WTC11 (cell line): ENCODE results near the gene AK5.

ENCODE experiments used
- ATF3 ChIP-seq: sonication (generic); formaldehyde crosslinking; conservative IDR thresholded peaks from 2 replicates; pipeline ENCODE4 v1.8.1; 2022; ENCODE audit warnings: mild to moderate bottlenecking, missing genetic modification reagents
- MAX ChIP-seq: sonication (generic); formaldehyde crosslinking; IDR thresholded peaks from 2 replicates; pipeline ENCODE4 v1.8.0; 2022; ENCODE audit warnings: mild to moderate bottlenecking, missing genetic modification reagents
- NFE2L1 ChIP-seq: sonication (generic); formaldehyde crosslinking; IDR thresholded peaks from 2 replicates; pipeline ENCODE4 v1.8.1; 2023; ENCODE audit warnings: missing genetic modification reagents
- PREB ChIP-seq: sonication (generic); formaldehyde crosslinking; IDR thresholded peaks from 2 replicates; pipeline ENCODE4 v1.8.1; 2022; ENCODE audit warnings: mild to moderate bottlenecking, missing genetic modification reagents, moderate library complexity, borderline replicate concordance
- TF ChIP-seq, protein P1 (sequence below): fragments of 200-600 bp; IDR thresholded peaks from 2 replicates; pipeline ENCODE4 v1.8.0; 2022; ENCODE audit warnings: antibody characterized with exemption
- TF ChIP-seq, protein P2 (sequence below): sonication (generic); formaldehyde crosslinking; IDR thresholded peaks from 2 replicates; pipeline ENCODE4 v1.8.0; 2022; ENCODE audit warnings: mild to moderate bottlenecking, missing genetic modification reagents
- TF ChIP-seq, protein P3 (sequence below): sonication (generic); formaldehyde crosslinking; IDR thresholded peaks from 2 replicates; pipeline ENCODE4 v1.8.0; 2022; ENCODE audit warnings: mild to moderate bottlenecking, missing genetic modification reagents

- TF ChIP-seq, protein P1, sequence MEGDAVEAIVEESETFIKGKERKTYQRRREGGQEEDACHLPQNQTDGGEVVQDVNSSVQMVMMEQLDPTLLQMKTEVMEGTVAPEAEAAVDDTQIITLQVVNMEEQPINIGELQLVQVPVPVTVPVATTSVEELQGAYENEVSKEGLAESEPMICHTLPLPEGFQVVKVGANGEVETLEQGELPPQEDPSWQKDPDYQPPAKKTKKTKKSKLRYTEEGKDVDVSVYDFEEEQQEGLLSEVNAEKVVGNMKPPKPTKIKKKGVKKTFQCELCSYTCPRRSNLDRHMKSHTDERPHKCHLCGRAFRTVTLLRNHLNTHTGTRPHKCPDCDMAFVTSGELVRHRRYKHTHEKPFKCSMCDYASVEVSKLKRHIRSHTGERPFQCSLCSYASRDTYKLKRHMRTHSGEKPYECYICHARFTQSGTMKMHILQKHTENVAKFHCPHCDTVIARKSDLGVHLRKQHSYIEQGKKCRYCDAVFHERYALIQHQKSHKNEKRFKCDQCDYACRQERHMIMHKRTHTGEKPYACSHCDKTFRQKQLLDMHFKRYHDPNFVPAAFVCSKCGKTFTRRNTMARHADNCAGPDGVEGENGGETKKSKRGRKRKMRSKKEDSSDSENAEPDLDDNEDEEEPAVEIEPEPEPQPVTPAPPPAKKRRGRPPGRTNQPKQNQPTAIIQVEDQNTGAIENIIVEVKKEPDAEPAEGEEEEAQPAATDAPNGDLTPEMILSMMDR, result no peak
- TF ChIP-seq, protein P2, sequence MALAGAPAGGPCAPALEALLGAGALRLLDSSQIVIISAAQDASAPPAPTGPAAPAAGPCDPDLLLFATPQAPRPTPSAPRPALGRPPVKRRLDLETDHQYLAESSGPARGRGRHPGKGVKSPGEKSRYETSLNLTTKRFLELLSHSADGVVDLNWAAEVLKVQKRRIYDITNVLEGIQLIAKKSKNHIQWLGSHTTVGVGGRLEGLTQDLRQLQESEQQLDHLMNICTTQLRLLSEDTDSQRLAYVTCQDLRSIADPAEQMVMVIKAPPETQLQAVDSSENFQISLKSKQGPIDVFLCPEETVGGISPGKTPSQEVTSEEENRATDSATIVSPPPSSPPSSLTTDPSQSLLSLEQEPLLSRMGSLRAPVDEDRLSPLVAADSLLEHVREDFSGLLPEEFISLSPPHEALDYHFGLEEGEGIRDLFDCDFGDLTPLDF (CRISPR knock-in tag), result no peak
- TF ChIP-seq PREB (CRISPR knock-in tag) (no peak), MAX (CRISPR knock-in tag) (no peak), NFE2L1 (CRISPR knock-in tag) (no peak), ATF3 (CRISPR knock-in tag) (no peak)
- TF ChIP-seq, protein P3, sequence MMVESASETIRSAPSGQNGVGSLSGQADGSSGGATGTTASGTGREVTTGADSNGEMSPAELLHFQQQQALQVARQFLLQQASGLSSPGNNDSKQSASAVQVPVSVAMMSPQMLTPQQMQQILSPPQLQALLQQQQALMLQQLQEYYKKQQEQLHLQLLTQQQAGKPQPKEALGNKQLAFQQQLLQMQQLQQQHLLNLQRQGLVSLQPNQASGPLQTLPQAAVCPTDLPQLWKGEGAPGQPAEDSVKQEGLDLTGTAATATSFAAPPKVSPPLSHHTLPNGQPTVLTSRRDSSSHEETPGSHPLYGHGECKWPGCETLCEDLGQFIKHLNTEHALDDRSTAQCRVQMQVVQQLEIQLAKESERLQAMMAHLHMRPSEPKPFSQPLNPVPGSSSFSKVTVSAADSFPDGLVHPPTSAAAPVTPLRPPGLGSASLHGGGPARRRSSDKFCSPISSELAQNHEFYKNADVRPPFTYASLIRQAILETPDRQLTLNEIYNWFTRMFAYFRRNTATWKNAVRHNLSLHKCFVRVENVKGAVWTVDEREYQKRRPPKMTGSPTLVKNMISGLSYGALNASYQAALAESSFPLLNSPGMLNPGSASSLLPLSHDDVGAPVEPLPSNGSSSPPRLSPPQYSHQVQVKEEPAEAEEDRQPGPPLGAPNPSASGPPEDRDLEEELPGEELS (CRISPR knock-in tag), result no peak
Measured at GRCh38 chr1:77475641-77476040, 193.8 kb downstream of the AK5 start.
